Kidney tubule cell (primary cell): ENCODE data around the gene AMN1.

Experiments
- DNase-seq: peaks from one replicate; pipeline ENCODE4 v3.0.0-alpha.2; 2018; ENCODE audit warnings: low spot score

AMN1 gene

DNA sequence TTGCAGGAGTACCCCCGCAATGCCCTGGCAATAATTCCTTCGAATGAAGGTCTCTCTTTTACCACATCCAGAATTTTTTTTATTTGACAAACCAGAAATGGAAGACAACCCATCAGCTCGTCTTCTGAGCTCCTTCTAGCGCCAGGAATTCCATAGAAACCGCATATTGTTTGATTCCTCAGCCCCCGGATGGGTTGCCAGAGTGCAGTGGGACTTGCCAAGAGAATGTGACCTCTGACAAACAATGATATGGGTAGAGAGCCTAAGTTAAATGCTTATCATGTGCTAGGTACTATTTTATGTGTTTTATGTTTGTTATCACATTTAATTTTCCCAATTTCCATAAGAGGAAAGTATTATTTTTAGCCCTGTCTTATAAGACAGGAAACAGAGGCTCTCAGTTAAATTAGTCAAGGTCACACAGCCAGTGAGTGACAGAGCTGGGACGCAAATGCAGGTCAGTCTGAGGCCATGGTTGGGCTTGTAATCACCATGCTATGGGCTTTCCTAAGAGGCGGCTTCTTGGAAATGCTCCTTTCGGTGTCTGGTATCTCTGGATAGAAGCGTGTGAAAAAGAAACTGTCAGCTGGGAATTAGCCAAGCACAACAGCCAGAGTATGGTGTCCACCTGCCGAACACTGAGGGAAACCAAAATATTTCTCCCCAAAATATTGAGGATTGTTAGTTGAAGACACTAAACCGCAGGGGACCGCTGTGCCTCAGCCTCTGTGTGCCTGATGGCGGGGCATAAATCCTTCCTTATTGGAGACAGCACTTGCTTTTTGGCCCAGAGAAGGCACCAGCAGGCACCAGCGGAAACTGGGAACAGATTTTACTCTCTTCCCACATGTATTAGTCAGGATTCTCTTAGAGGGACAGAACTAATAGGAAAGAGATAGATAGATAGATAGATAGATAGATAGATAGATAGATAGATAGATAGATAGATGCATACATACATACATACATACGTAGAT lies 98.8 kb downstream of the AMN1 start:
- DNase-seq, result no peak

DNA sequence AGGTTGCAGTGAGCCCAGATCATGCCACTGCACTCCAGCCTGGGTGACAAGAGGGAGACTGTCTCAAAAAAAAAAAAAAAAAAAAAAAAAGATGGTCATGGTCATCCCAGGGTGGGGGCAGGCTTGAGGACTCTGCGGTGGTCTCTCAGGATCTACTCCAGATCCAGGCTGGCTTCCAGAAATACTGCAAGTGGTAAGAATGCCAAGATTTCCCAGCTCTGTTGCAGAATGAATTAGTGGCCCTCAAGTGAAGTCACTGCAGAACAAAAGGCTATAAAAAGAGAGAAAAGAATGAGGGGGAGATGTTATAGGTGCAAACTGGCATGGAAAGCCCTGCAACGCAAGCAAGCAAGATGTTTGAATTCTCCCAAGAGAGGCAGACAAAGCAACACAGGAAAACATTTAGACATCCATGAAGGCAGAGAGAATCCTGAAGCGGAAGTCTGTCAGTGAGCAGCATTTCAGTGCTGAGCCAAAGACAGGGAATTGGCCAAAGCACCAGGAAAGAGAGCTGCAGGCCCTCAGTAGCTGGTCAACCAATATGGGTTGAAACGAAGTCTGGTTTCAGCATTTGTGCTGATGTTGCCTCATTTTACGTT lies 101.3 kb downstream of the AMN1 start:
- DNase-seq, result no peak

DNA sequence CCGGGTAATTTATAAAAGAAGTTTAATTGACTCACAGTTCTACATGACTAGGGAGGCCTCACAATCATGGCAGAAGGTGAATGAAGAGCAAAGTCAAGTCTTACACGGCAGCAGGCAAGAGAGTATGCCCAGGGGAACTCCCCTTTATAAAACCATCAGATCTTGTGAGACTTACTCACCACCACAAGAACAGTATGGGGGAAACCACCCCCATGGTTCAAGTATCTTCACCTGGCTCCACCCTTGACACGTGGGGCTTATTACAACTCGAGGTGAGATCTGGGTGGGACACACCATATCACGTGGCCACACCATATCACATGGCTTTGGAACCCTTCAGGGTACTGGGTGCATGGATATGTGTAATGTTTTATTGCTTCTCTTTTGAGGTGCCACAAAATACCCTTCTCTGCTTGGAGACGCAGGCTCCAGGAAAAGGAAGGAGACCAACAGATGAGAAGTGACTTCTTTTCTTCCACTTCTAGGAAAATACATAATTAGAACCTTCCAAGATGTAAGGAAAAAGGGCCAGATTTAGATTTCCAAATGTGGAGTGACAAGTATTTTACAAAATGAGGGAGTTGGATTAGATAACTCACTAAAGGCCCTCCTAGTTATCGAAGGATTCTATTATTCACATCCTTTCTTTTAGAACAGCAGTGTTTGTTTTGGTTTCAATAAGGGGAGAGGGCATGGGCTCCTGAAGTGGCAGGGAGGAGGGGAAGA lies 102.4 kb downstream of the AMN1 start:
- DNase-seq, result no peak

DNA sequence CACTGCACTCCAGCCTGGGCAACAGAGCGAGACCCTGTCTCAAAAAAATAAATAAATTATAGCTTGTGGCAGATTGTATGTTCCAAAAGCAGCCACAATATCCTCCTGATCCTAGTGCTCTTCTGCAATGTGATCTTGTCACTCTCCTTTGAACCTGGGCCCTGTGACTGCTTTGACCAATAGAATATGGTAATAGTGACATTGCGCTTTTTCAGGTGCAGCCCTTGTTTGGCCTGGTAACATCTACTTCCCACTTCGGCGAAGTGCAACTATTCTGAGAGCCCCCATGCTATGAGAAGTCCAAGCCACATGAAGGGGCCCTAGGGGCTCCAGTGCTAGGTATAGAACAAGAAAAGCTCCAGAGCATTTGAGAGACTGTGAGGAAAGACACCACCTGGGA lies 106.8 kb downstream of the AMN1 start:
- no peak for DNase-seq
